ENCODE measurements around the gene NLRP2B. TPM values are rescaled to one million over a fixed set of nuclear protein-coding genes. Genes with fewer than 3 reads are reported as not detected.
"Not testable (repeated sequence)": the region's sequence is repeated elsewhere in the genome, so short reads cannot be mapped to it uniquely, and the experiment has no call there.

Gene NLRP2B
- total RNA-seq, 1 donor from 2014 or later: not detected

DNA sequence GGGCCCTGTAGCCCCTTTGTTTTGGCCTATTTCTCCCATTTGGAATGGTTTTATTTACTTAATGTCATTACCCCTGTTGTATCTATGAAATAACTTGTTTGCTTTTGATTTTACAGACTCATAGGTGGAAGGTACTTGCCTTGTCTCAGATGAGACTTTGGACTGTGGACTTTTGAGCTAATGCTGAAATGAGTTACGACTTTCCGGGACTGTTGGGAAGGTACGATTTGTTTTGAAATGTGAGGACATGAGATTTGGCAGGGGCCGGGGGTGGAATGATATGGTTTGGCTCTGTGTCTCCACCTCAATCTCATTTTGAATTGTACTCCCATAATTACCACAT, 39.4 kb downstream of the NLRP2B start:
- Mint-ChIP-seq H3K27ac (ENCODE audit: unreplicated experiment) (no peak overlapping the region), H3K4me3 (ENCODE audit: unreplicated experiment) (no peak overlapping the region), H3K27me3 (ENCODE audit: unreplicated experiment) (no peaks in the 10 kb centered on the region), H3K9me3 (ENCODE audit: unreplicated experiment) (peaks cover 2% of the 10 kb centered on the region), H3K36me3 (ENCODE audit: unreplicated experiment) (no peaks in the 10 kb centered on the region), H3K4me1 (ENCODE audit: low read depth, unreplicated experiment) (no peaks in the 10 kb centered on the region)
- TF ChIP-seq, protein P1, sequence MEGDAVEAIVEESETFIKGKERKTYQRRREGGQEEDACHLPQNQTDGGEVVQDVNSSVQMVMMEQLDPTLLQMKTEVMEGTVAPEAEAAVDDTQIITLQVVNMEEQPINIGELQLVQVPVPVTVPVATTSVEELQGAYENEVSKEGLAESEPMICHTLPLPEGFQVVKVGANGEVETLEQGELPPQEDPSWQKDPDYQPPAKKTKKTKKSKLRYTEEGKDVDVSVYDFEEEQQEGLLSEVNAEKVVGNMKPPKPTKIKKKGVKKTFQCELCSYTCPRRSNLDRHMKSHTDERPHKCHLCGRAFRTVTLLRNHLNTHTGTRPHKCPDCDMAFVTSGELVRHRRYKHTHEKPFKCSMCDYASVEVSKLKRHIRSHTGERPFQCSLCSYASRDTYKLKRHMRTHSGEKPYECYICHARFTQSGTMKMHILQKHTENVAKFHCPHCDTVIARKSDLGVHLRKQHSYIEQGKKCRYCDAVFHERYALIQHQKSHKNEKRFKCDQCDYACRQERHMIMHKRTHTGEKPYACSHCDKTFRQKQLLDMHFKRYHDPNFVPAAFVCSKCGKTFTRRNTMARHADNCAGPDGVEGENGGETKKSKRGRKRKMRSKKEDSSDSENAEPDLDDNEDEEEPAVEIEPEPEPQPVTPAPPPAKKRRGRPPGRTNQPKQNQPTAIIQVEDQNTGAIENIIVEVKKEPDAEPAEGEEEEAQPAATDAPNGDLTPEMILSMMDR (IDR thresholded peaks at IDR 0.05; ENCODE audit: partially characterized antibody, unreplicated experiment): no peak
- DNase-seq: no peak

DNA sequence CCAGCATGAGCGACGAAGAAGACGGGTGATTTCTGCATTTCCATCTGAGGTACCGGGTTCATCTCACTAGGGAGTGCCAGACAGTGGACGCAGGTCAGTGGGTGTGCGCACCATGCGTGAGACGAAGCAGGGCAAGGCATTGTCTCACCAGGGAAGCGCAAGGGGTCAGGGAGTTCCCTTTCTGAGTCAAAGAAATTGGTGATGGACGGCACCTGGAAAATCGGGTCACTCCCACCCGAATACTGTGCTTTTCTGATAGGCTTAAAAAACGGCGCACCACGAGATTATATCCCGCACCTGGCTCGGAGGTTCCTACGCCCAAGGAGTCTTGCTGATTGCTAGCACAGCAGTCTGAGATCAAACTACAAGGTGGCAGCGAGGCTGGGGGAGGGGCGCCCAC, 50.6 kb downstream of the NLRP2B start:
- H3K4me3 Mint-ChIP-seq (ENCODE audit: unreplicated experiment); H3K36me3 Mint-ChIP-seq (ENCODE audit: unreplicated experiment); H3K4me1 Mint-ChIP-seq (ENCODE audit: low read depth, unreplicated experiment); H3K27me3 Mint-ChIP-seq (ENCODE audit: unreplicated experiment); H3K9me3 Mint-ChIP-seq (ENCODE audit: unreplicated experiment); DNase-seq; H3K27ac Mint-ChIP-seq (ENCODE audit: unreplicated experiment): not testable (repeated sequence)

Other genes with a start within 250 kb of the NLRP2B start
- 4.9 TPM for gene ZXDB, start 88.2 kb downstream of the NLRP2B start, total RNA-seq (ENCODE audit: unreplicated experiment)
- gene ZXDA, start 230.2 kb upstream of the NLRP2B start, total RNA-seq (ENCODE audit: unreplicated experiment): 3.4 TPM